Epithelial cell of esophagus (primary cell): ENCODE results near the gene SAT1.
A peak's percentile ranks its signal among the peaks of the same experiment; 100 is the strongest.

Source experiments
- DNase-seq: peaks from one replicate; pipeline ENCODE4 v3.0.0; 2010; ENCODE audit warnings: low read depth
- H3K4me3 ChIP-seq: 2 replicates; pipeline ENCODE4 v1.5.1; 2011; ENCODE audit warnings: mild to moderate bottlenecking, low read length, control low read depth
- TF ChIP-seq, protein P1 (sequence below): IDR thresholded peaks from 2 replicates; pipeline ENCODE4 v1.5.1; 2011; ENCODE audit warnings: low read depth, mild to moderate bottlenecking, low read length, control low read depth, inconsistent platforms; ENCODE audit not compliant: insufficient read depth; ENCODE audit errors: missing control alignments

The SAT1 gene

DNA sequence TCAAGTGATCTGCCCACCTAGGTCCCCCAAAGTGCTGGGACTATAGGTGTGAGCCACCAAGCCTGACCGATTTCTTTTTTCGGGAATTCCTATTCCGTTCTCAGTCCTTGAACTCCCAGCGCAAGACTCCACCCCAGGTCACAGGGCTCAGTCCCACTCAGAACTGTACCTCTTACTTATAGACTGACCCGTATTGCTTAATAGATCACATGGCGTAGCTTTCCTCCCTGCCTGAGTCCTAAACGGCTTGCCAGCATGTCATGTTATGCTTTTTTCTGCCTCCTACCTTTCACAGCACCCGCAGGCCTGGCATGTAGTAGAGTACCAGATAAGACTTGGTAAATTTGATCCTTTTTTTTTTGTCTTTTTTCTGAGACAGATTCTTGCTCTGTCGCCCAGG is 22.4 kb downstream of the SAT1 start:
- no peak for DNase-seq

GRCh38 chrX:23810279-23810678 is 27.3 kb downstream of the SAT1 start:
- no peak for DNase-seq
- H3K4me3 ChIP-seq = no peak overlapping the region
- TF ChIP-seq, protein P1, sequence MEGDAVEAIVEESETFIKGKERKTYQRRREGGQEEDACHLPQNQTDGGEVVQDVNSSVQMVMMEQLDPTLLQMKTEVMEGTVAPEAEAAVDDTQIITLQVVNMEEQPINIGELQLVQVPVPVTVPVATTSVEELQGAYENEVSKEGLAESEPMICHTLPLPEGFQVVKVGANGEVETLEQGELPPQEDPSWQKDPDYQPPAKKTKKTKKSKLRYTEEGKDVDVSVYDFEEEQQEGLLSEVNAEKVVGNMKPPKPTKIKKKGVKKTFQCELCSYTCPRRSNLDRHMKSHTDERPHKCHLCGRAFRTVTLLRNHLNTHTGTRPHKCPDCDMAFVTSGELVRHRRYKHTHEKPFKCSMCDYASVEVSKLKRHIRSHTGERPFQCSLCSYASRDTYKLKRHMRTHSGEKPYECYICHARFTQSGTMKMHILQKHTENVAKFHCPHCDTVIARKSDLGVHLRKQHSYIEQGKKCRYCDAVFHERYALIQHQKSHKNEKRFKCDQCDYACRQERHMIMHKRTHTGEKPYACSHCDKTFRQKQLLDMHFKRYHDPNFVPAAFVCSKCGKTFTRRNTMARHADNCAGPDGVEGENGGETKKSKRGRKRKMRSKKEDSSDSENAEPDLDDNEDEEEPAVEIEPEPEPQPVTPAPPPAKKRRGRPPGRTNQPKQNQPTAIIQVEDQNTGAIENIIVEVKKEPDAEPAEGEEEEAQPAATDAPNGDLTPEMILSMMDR = no peak

More for the DNA sequence above, 22.4 kb downstream of the SAT1 start:
- no peak overlapping the region for H3K4me3 ChIP-seq
- TF ChIP-seq, protein P1 = no peak

GRCh38 chrX:23811108-23811651 is 28.2 kb downstream of the SAT1 start:
- TF ChIP-seq, protein P1 = no peak
- H3K4me3 ChIP-seq = no peak overlapping the region
- DNase-seq = peak; percentile 55

DNA sequence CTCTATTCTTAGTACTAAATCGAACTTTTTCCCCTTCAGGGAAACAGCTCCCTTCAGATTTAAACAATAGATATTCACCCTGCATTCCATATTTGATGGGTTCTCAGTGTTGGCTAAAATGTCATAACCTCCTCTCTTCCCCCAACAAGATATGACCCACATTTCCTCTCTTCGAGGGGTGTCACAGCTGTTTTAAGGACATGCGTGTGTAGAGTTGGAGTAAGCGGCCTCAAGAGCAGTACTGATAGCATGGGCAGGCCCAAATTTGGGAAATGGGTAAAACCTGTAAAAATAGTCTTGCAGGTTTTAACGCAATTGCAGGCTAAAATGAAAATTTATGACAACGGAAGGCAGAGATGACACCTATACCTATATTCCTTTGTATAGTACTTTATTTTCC is 28.7 kb downstream of the SAT1 start:
- H3K4me3 ChIP-seq = no peak overlapping the region
- no peak for DNase-seq
- TF ChIP-seq, protein P1 = no peak

DNA sequence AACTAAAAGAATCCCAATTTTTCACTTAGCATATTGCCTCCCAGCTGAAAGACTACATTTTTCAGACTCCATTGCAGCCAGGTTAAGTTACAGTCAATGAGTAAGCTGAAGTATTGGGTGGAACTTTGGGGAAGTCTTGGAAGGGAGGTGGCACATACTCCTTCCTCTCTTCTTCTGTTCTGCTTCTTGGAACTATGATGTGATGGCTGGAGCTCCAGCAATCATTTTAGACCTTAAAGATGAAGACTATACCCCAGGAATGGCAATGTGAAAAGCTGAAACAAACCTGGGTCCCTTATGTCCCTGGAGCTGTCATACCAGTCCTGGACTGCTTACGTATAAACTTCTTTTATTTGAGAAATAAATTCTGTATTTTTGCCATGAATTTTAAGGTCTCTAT is 30.8 kb downstream of the SAT1 start:
- no peak overlapping the region for H3K4me3 ChIP-seq
- no peak for DNase-seq
- TF ChIP-seq, protein P1 = no peak

GRCh38 chrX:23815376-23815775 is 32.4 kb downstream of the SAT1 start:
- DNase-seq = no peak
- TF ChIP-seq, protein P1 = no peak
- no peak overlapping the region for H3K4me3 ChIP-seq

- DNase-seq = no peak
- H3K4me3 ChIP-seq = no peak overlapping the region
- TF ChIP-seq, protein P1 = no peak
Observed at GRCh38 chrX:23816179-23816578, 33.2 kb downstream of the SAT1 start.
